SK-N-SH (cell line): ENCODE measurements around the gene DUSP10. TPM values are rescaled to one million over a fixed set of nuclear protein-coding genes. Genes with fewer than 3 reads are reported as not detected.

Experiments used
- CTCF ChIA-PET: fragments of 300-600, 350-600 bp; formaldehyde crosslinking; extraction: SDS; loops from one replicate; lab custom pipeline; 2021; lab: Yijun Ruan, JAX
- POLR2A ChIA-PET: fragments of 350-600 bp; sonication (Branson Sonifier 250); formaldehyde crosslinking; extraction: SDS; loops from one replicate; lab custom pipeline; 2020; ENCODE audit warnings: antibody characterized with exemption, inconsistent platforms; lab: Yijun Ruan, JAX
- DNase-seq: peaks from one replicate; pipeline ENCODE4 v3.0.0; 2012
- H2AFZ ChIP-seq: fragments of 200-600 bp; sonication (generic); 2 replicates; pipeline ENCODE4 v1.8.1; 2016; ENCODE audit warnings: antibody characterized with exemption, mild to moderate bottlenecking, low read depth
- H3F3A ChIP-seq: fragments of 200-600 bp; sonication (generic); replicated peaks from 2 replicates; pipeline ENCODE3; 2016; ENCODE audit warnings: antibody characterized with exemption, mild to moderate bottlenecking; ENCODE audit not compliant: insufficient read depth
- H3K27ac ChIP-seq, 2 experiments: fragments of 200-500 bp in 1 of 2; fragments of 200-600 bp in 1 of 2; sonication (Bioruptor generic) in 1 of 2; sonication (generic), shearing (Covaris generic) in 1 of 2; 2 replicates each; pipeline versions ENCODE4 v1.5.1 to v1.6.1; 2014 to 2016; ENCODE audit warnings: low read depth in 2 of 2, inconsistent platforms in 1 of 2, low read length in 1 of 2, mild to moderate bottlenecking in 1 of 2, mixed read lengths in 1 of 2
- H3K27me3 ChIP-seq: fragments of 200-600 bp; sonication (generic), shearing (Covaris generic); 2 replicates; pipeline ENCODE4 v1.6.1; 2016; ENCODE audit warnings: mixed run types; ENCODE audit not compliant: insufficient read depth
- H3K36me3 ChIP-seq, 2 experiments: fragments of 200-500 bp in 1 of 2; fragments of 200-600 bp in 1 of 2; sonication (Bioruptor generic) in 1 of 2; sonication (generic) in 1 of 2; replicated peaks in 1 of 2; 2 replicates each; pipeline versions ENCODE3 to v1.5.1; 2014 to 2016; ENCODE audit warnings: low read length in 1 of 2, mild to moderate bottlenecking in 1 of 2; ENCODE audit not compliant: insufficient read depth in 2 of 2, control insufficient read depth in 1 of 2
- H3K4me1 ChIP-seq, 2 experiments: fragments of 200-500 bp in 1 of 2; fragments of 200-600 bp in 1 of 2; sonication (Bioruptor generic) in 1 of 2; sonication (generic), shearing (Covaris generic) in 1 of 2; 2 replicates each; pipeline versions ENCODE4 v1.5.1 to v1.6.1; 2014 to 2016; ENCODE audit warnings: low read depth in 1 of 2, low read length in 1 of 2, mixed run types in 1 of 2; ENCODE audit not compliant: insufficient read depth in 2 of 2, control insufficient read depth in 1 of 2
- H3K4me2 ChIP-seq: fragments of 200-600 bp; sonication (generic), shearing (Covaris generic); 2 replicates; pipeline ENCODE4 v1.6.1; 2017; ENCODE audit warnings: mixed run types
- H3K4me3 ChIP-seq, 2 experiments: fragments of 200-500 bp in 1 of 2; fragments of 200-600 bp in 1 of 2; sonication (Bioruptor generic) in 1 of 2; sonication (generic), shearing (Covaris generic) in 1 of 2; 2 replicates each; pipeline versions ENCODE4 v1.5.1 to v1.8.1; 2014 to 2016; ENCODE audit warnings: low read depth in 2 of 2, inconsistent platforms in 1 of 2, low read length in 1 of 2, mild to moderate bottlenecking in 1 of 2, mixed read lengths in 1 of 2, moderate library complexity in 1 of 2
- H3K79me2 ChIP-seq: fragments of 200-600 bp; sonication (generic); 2 replicates; pipeline ENCODE4 v1.8.1; 2017; ENCODE audit warnings: mild to moderate bottlenecking; ENCODE audit not compliant: insufficient read depth
- H3K9ac ChIP-seq: fragments of 200-600 bp; sonication (generic); 2 replicates; pipeline ENCODE4 v1.6.1; 2017; ENCODE audit warnings: mixed run types
- H3K9me2 ChIP-seq: fragments of 200-600 bp; sonication (generic); 2 replicates; pipeline ENCODE4 v1.6.1; 2017; ENCODE audit warnings: mixed run types
- H3K9me3 ChIP-seq: fragments of 200-600 bp; sonication (generic); 2 replicates; pipeline ENCODE4 v1.6.1; 2017; ENCODE audit warnings: mixed run types, mild to moderate bottlenecking, moderate library complexity
- H4K20me1 ChIP-seq: fragments of 200-600 bp; sonication (generic); 2 replicates; pipeline ENCODE4 v1.6.1; 2017; ENCODE audit warnings: mild to moderate bottlenecking, mixed run types; ENCODE audit not compliant: insufficient read depth
- CHD2 ChIP-seq: fragments of 150-350 bp; IDR thresholded peaks from 2 replicates; pipeline ENCODE4 v1.6.1; 2018; ENCODE audit warnings: low read length; ENCODE audit not compliant: partially characterized antibody
- ELF1 ChIP-seq: IDR thresholded peaks from 2 replicates; pipeline ENCODE4 v1.4.0; 2012
- EP300 ChIP-seq, 2 experiments: IDR thresholded peaks; 2 replicates each; pipeline versions ENCODE4 v1.4.0 to v1.6.1; 2012; ENCODE audit warnings: borderline replicate concordance in 1 of 2, low read depth in 1 of 2, low read length in 1 of 2
- EZH2phosphoT487 ChIP-seq: fragments of 200-600 bp; sonication (generic); IDR thresholded peaks from 2 replicates; pipeline ENCODE4 v1.6.1; 2017; ENCODE audit warnings: low read depth, mixed run types, mild to moderate bottlenecking, antibody characterized with exemption, moderate library complexity, borderline replicate concordance
- FOSL2 ChIP-seq: IDR thresholded peaks from 2 replicates; pipeline ENCODE4 v1.4.0; 2012; ENCODE audit warnings: low read depth, mild to moderate bottlenecking, moderate library complexity, borderline replicate concordance
- FOXJ3 ChIP-seq: sonication (generic); formaldehyde crosslinking; IDR thresholded peaks from 2 replicates; pipeline ENCODE4 v1.5.1; 2020; ENCODE audit warnings: mild to moderate bottlenecking, missing genetic modification reagents
- FOXM1 ChIP-seq: IDR thresholded peaks from 2 replicates; pipeline ENCODE4 v1.4.0; 2012; ENCODE audit warnings: low read depth, mild to moderate bottlenecking
- GABPA ChIP-seq: IDR thresholded peaks from 2 replicates; pipeline ENCODE4 v1.4.0; 2012; ENCODE audit warnings: low read depth, mild to moderate bottlenecking
- GATA2 ChIP-seq: sonication (generic); formaldehyde crosslinking; IDR thresholded peaks from 2 replicates; pipeline ENCODE4 v1.5.0; 2020; ENCODE audit warnings: mild to moderate bottlenecking, missing genetic modification reagents
- MEF2A ChIP-seq: IDR thresholded peaks from 2 replicates; pipeline ENCODE4 v1.4.0; 2012; ENCODE audit warnings: low read depth, borderline replicate concordance
- MXI1 ChIP-seq: IDR thresholded peaks from 2 replicates; pipeline ENCODE4 v1.6.1; 2012; ENCODE audit warnings: mild to moderate bottlenecking, low read depth, low read length, improper control_type of control experiment
- NRF1 ChIP-seq: IDR thresholded peaks from 2 replicates; pipeline ENCODE4 v1.6.1; 2012; ENCODE audit warnings: low read depth, mild to moderate bottlenecking, low read length
- PBX3 ChIP-seq: IDR thresholded peaks from 2 replicates; pipeline ENCODE4; 2012
- POLR2AphosphoS5 ChIP-seq: IDR thresholded peaks from 2 replicates; pipeline ENCODE4 v1.6.1; 2012; ENCODE audit warnings: low read depth, low read length
- RAD21 ChIP-seq: IDR thresholded peaks from 2 replicates; pipeline ENCODE4 v1.6.1; 2012; ENCODE audit warnings: mild to moderate bottlenecking, low read length
- REST ChIP-seq: IDR thresholded peaks from 2 replicates; pipeline ENCODE4 v1.6.1; 2012; ENCODE audit warnings: mild to moderate bottlenecking, low read depth, low read length, moderate library complexity
- RFX5 ChIP-seq: IDR thresholded peaks from 2 replicates; pipeline ENCODE4 v1.6.1; 2012; ENCODE audit warnings: mild to moderate bottlenecking, improper control_type of control experiment, low read length
- RXRA ChIP-seq: IDR thresholded peaks from 2 replicates; pipeline ENCODE4 v1.4.0; 2012; ENCODE audit warnings: low read depth, mild to moderate bottlenecking, borderline replicate concordance
- TAF1 ChIP-seq: IDR thresholded peaks from 2 replicates; pipeline ENCODE4 v1.6.1; 2012; ENCODE audit warnings: low read depth, mild to moderate bottlenecking, low read length, moderate library complexity, borderline replicate concordance
- WGBS: methylation state at CpG from one replicate; pipeline ENCODE4 v1.1.6; 2017; ENCODE audit warnings: low lambda C conversion rate; 5-methylcytosine and 5-hydroxymethylcytosine counted together
- polyA plus RNA-seq, 3 experiments: library from polyadenylated mRNA; depleted of rRNA; stranded (reverse); fragments of >200 nt; gene quantifications; 2 replicates each; pipeline ENCODE4 v1.2.3, GENCODE V29; 2012

Gene DUSP10
- polyA plus RNA-seq, 1 of the 3 experiments (the other 2 are of a cell fraction) = 6.4 TPM

DNA sequence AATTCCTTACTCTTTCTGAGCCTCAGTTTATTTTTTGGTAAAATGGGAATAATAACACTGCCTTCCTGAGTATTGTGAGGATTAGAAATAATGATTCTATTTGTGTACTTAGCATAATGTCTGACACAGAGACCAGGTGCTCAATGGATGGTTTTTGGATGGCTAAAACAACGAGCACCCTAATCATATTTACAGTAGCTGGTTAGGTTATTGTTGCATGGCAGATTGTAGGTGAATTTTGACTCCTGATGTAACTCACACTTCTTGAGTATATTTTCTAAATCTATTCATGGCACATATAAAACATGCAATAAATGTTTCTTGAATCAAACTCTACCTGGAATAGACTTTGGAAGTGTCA, 11.9 kb upstream of the DUSP10 start:
- ChIA-PET CTCF (no interaction called here), POLR2A (no interaction called here)
- H3K4me1 ChIP-seq = no peaks in the 10 kb centered on the region; a peak in 1 of 4 replicates

GRCh38 chr1:221751226-221751887, 9.5 kb upstream of the DUSP10 start:
- CTCF ChIA-PET = no interaction called here
- no peaks in the 10 kb centered on the region for H4K20me1 ChIP-seq
- WGBS = 76% methylated on average over 4 of the region's 4 CpGs
- TF ChIP-seq RAD21 = no peak
- no peak for TF ChIP-seq FOXM1
- TF ChIP-seq MXI1 = no peak
- no peak for TF ChIP-seq TAF1
- no peak for TF ChIP-seq RXRA
- no peak for TF ChIP-seq FOSL2
- no peak for TF ChIP-seq NRF1
- no peak for TF ChIP-seq FOXJ3 (CRISPR knock-in tag)
- TF ChIP-seq EZH2phosphoT487 = no peak
- no peak for TF ChIP-seq ELF1
- no peak for TF ChIP-seq POLR2AphosphoS5
- TF ChIP-seq GABPA = no peak
- TF ChIP-seq, all 33 proteins: peak for 0
- H3K9ac ChIP-seq = no peak overlapping the region
- H3K4me1 ChIP-seq = peaks cover 0 to 2% of the 10 kb centered on the region in 2 experiments; a peak in 2 of 4 replicates
- no peaks in the 10 kb centered on the region for H3K79me2 ChIP-seq
- no peak overlapping the region for H3K27ac ChIP-seq
- POLR2A ChIA-PET = no interaction called here
- H3K9me2 ChIP-seq = no peaks in the 10 kb centered on the region
- H3F3A ChIP-seq = no peaks in the 10 kb centered on the region
- H3K9me3 ChIP-seq = no peaks in the 10 kb centered on the region
- H3K4me3 ChIP-seq = no peak overlapping the region
- no peak for DNase-seq
- no peaks in the 10 kb centered on the region for H3K36me3 ChIP-seq
- no peak overlapping the region for H3K4me2 ChIP-seq
- no peak overlapping the region for H2AFZ ChIP-seq
- H3K27me3 ChIP-seq = no peaks in the 10 kb centered on the region

More for the DNA sequence above, 11.9 kb upstream of the DUSP10 start:
- H3K79me2 ChIP-seq = no peaks in the 10 kb centered on the region
- TF ChIP-seq EP300 (IDR thresholded peaks at IDR 0.05; ENCODE audit: borderline replicate concordance in 1 of 2, low read depth in 1 of 2, low read length in 1 of 2) (no peak), CHD2 (no peak)
- H3K9me2 ChIP-seq = no peaks in the 10 kb centered on the region
- no peaks in the 10 kb centered on the region for H3F3A ChIP-seq
- no peaks in the 10 kb centered on the region for H4K20me1 ChIP-seq
- no peaks in the 10 kb centered on the region for H3K9me3 ChIP-seq
- no peak overlapping the region for H3K4me2 ChIP-seq
- no peaks in the 10 kb centered on the region for H3K36me3 ChIP-seq
- no peak overlapping the region for H2AFZ ChIP-seq
- no peak for DNase-seq
- no peaks in the 10 kb centered on the region for H3K27me3 ChIP-seq
- WGBS = 74% methylated on average over 1 of the region's 1 CpG
- H3K27ac ChIP-seq = no peak overlapping the region
- H3K4me3 ChIP-seq = no peak overlapping the region
- H3K9ac ChIP-seq = no peak overlapping the region

DNA sequence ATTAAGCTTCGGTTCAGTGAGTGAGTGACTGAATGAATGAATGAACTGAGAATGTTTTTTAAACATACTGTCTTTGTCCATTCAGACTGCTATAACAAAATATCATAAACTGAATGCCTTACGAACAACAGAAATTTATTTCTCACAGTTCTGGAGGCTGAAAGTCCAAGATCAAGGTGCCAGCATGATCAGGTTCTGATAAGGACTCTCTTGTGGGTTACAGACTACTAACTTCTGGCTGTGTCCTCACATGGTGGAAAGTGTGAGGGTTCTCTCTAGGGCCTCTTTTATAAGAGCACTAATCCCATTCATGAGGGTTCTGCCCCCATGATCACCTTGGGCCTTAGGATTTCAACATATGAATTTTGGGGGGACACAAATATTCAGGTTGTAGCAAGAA, 7.1 kb upstream of the DUSP10 start:
- 93% methylated on average over 2 of the region's 2 CpGs for WGBS
- Histone ChIP-seq H3K36me3 (no peaks in the 10 kb centered on the region), H3K9ac (no peak overlapping the region), H3F3A (no peaks in the 10 kb centered on the region), H3K79me2 (no peaks in the 10 kb centered on the region), H3K4me1 (peaks cover 0 to 2% of the 10 kb centered on the region in 2 experiments; a peak in 2 of 4 replicates), H2AFZ (no peak overlapping the region), H4K20me1 (no peaks in the 10 kb centered on the region), H3K27me3 (no peaks in the 10 kb centered on the region), H3K9me2 (no peaks in the 10 kb centered on the region), H3K9me3 (no peaks in the 10 kb centered on the region), H3K27ac (no peak overlapping the region), H3K4me2 (no peak overlapping the region), H3K4me3 (no peak overlapping the region)
- POLR2A ChIA-PET = no interaction called here
- no peak for DNase-seq
- CTCF ChIA-PET = interaction anchor here (0.8 kb wide), 1 partner anchor 706 kb away, joined by 3 read pairs; no protein-coding TSS in a partner anchor
- TF ChIP-seq FOSL2 = no peak
- no peak for TF ChIP-seq MEF2A
- no peak for TF ChIP-seq PBX3
- no peak for TF ChIP-seq REST
- TF ChIP-seq MXI1 = no peak
- no peak for TF ChIP-seq FOXJ3 (CRISPR knock-in tag)
- no peak for TF ChIP-seq GATA2 (CRISPR knock-in tag)
- TF ChIP-seq RFX5 = no peak
- TF ChIP-seq EP300 (IDR thresholded peaks at IDR 0.05; ENCODE audit: borderline replicate concordance in 1 of 2, low read depth in 1 of 2, low read length in 1 of 2) = no peak
- TF ChIP-seq TAF1 = no peak
